Heart right ventricle (tissue), 16 donors: ENCODE results near the gene SNRNP25. TPM values are rescaled to one million over a fixed set of nuclear protein-coding genes. Genes with fewer than 3 reads are reported as not detected.

Source experiments
- ATAC-seq, 8 donors: fragments of 200-7000 bp; cut with Tn5 transposase; one replicate each; pipeline ENCODE4 v1.9.1; 2020; ENCODE audit warnings: mild to moderate bottlenecking in 8 of 8, moderate library complexity in 8 of 8, moderate number of reproducible peaks in 1 of 8
- DNase-seq, 2 donors: peaks; one replicate each; pipeline ENCODE4 v3.0.0-alpha.2; 2020
- H3K27ac ChIP-seq, 10 donors: fragments of 200-600 bp; sonication (generic) in 2 of 10; one replicate each; pipeline versions ENCODE4 v1.5.0 to v1.8.0; 2020 to 2022; ENCODE audit warnings: mild to moderate bottlenecking in 3 of 10
- H3K27me3 ChIP-seq, 7 donors: fragments of 200-600 bp; one replicate each; pipeline ENCODE4 v1.8.0; 2021 to 2022; ENCODE audit warnings: mild to moderate bottlenecking in 2 of 7
- H3K36me3 ChIP-seq, 9 donors: fragments of 200-600 bp; sonication (generic) in 1 of 9; one replicate each; pipeline versions ENCODE4 v1.5.0 to v1.8.0; 2020 to 2022; ENCODE audit warnings: mild to moderate bottlenecking in 2 of 9
- H3K4me1 ChIP-seq, 9 donors: fragments of 200-600 bp; sonication (generic) in 1 of 9; one replicate each; pipeline versions ENCODE4 v1.5.0 to v1.8.0; 2020 to 2022; ENCODE audit warnings: mild to moderate bottlenecking in 4 of 9
- H3K4me3 ChIP-seq, 10 donors: fragments of 200-600 bp; sonication (generic) in 2 of 10; one replicate each; pipeline versions ENCODE4 v1.5.0 to v1.8.0; 2020 to 2022; ENCODE audit warnings: mild to moderate bottlenecking in 7 of 10, moderate library complexity in 2 of 10
- H3K9me3 ChIP-seq, 11 donors: fragments of 200-600 bp in 10 of 11; sonication (generic) in 2 of 11; one replicate each; pipeline versions ENCODE4 v1.5.0 to v1.8.0; 2013 to 2022; ENCODE audit warnings: mild to moderate bottlenecking in 2 of 11, control low read depth in 1 of 11, moderate library complexity in 1 of 11
- CTCF ChIP-seq, 9 donors: fragments of 200-600 bp; sonication (generic) in 2 of 9; IDR thresholded peaks; one replicate each; pipeline versions ENCODE4 v1.5.0 to v1.8.0; 2021 to 2022; ENCODE audit warnings: antibody characterized with exemption in 9 of 9, mild to moderate bottlenecking in 5 of 9, moderate library complexity in 1 of 9
- WGBS, 2 donors: extraction: QIAGEN DNeasy Blood & Tissue Kit; methylation state at CpG; one replicate each; pipeline ENCODE4 v1.1.7; 2013; ENCODE audit warnings: inconsistent platforms in 1 of 2; 5-methylcytosine and 5-hydroxymethylcytosine counted together
- intact Hi-C, 10 donors: fragments of 100-400 bp; cut with DNase I; formaldehyde crosslinking; loops; one replicate each; pipeline versions ENCODE4 v1.11.1 to v1.14.2; 2022
- polyA plus RNA-seq, 2 donors: library from polyadenylated mRNA; stranded (reverse); fragments of 200-250 nt; gene quantifications; one replicate each; pipeline ENCODE4 v1.2.3, GENCODE V29; 2013
- total RNA-seq, 10 donors: library from RNA; stranded (reverse); fragmentation: NEBNext Ultra II Directional in 3 of 10; extraction: Animal tissue kit (Norgen Biotek cat#: 25700) in 3 of 10; gene quantifications; one replicate each; pipeline versions ENCODE4 v1.2.1 to v1.2.4, GENCODE V29; 2021 to 2023
- donor health status: Arrhythmogenic right ventricular cardiomyopathy.
- donor health status: ischemic (EF 13 %, LVEDD 7.1; RV severe dilation, severe dysfunction).
- donor health status: healthy with polysubstance abuse.
- donor health status: DM: no; HTN: yes; CAD: no.
- donor health status: DM: no; HTN: no; CAD: no.
- donor health status: ischemic (EF 25% LVEDD 6.9; RV normal size, moderate dysfunction).
- donor health status: ischemic (EF 25% LVEDD 5.7; RV mildly dilated, moderate dysfunction).
- donor health status: healthy.
- donor health status: DM: yes; HTN: yes; CAD: no.
- donor health status: Ischemic cardiomyopathy.
- donor health status: ischemic (EF 35%, LVEDD 5.7; RV mildly dilated, moderate dysfunction).
- donor health status: nonischemic (EF 11% LVEDD 7.7; RV severe dilation, severe dysfunction).
- donor health status: DM: yes; HTN: yes; CAD: no.
- donor health status: PGD.
- donor health status: ischemic (EF 29% LVEDD 5.4; RV normal size, mild dysfunction).
- donor health status: nonischemic (EF 23%, LVEDD 6.1; RV moderate dilation, normal function).

Gene SNRNP25
- total and polyA plus RNA-seq, 12 donors: 45.6 to 109 (median 64.5) TPM

GRCh38 chr16:60929-61878 lies 7.6 kb downstream of the SNRNP25 start:
- Histone ChIP-seq H3K9me3 (no peaks in the 10 kb centered on the region), H3K36me3 (peaks cover 4 to 89% (median 66%) of the 10 kb centered on the region in 9 donors), H3K4me1 (peaks cover 5 to 13% (median 8%) of the 10 kb centered on the region in 9 donors), H3K4me3 (no peak overlapping the region), H3K27me3 (no peaks in the 10 kb centered on the region), H3K27ac (no peak overlapping the region)
- intact Hi-C loops: no loop called here
- DNase-seq (no peak), ATAC-seq (no peak)
- 85 to 87% methylated on average over 84 to 89 of the region's 89 CpGs for WGBS, 2 donors
- no peak for TF ChIP-seq CTCF (IDR thresholded peaks at IDR 0.05)

- no peak for ATAC-seq
- Histone ChIP-seq H3K4me1 (peaks cover 8 to 20% (median 14%) of the 10 kb centered on the region in 9 donors), H3K36me3 (peaks cover 4 to 83% (median 59%) of the 10 kb centered on the region in 9 donors), H3K9me3 (no peaks in the 10 kb centered on the region), H3K27ac (no peak overlapping the region), H3K4me3 (no peak overlapping the region), H3K27me3 (no peaks in the 10 kb centered on the region)
- DNase-seq: no peak
- 93 to 94% methylated on average over 32 of the region's 32 CpGs for WGBS, 2 donors
- no peak for TF ChIP-seq CTCF (IDR thresholded peaks at IDR 0.05)
- intact Hi-C loops: no loop called here
Measured at GRCh38 chr16:61879-62281, 8.3 kb downstream of the SNRNP25 start.

- Histone ChIP-seq H3K27ac (no peak overlapping the region), H3K9me3 (no peaks in the 10 kb centered on the region), H3K4me1 (peaks cover 8 to 25% (median 19%) of the 10 kb centered on the region in 9 donors), H3K4me3 (no peak overlapping the region), H3K27me3 (no peaks in the 10 kb centered on the region), H3K36me3 (peaks cover 4 to 77% (median 59%) of the 10 kb centered on the region in 9 donors)
- intact Hi-C loops: no loop called here
- WGBS, 2 donors: 94 to 96% methylated on average over 34 of the region's 34 CpGs
- TF ChIP-seq CTCF (IDR thresholded peaks at IDR 0.05): no peak
- DNase-seq (no peak), ATAC-seq (no peak)
Measured at GRCh38 chr16:62283-62967, 8.8 kb downstream of the SNRNP25 start.

GRCh38 chr16:62968-63391 lies 9.4 kb downstream of the SNRNP25 start:
- H3K27ac ChIP-seq: no peak overlapping the region
- peaks cover 4 to 72% (median 55%) of the 10 kb centered on the region in 9 donors for H3K36me3 ChIP-seq
- no peaks in the 10 kb centered on the region for H3K27me3 ChIP-seq
- 96 to 97% methylated on average over 21 of the region's 21 CpGs for WGBS, 2 donors
- H3K4me3 ChIP-seq: no peak overlapping the region
- H3K9me3 ChIP-seq: no peaks in the 10 kb centered on the region
- no peak for TF ChIP-seq CTCF (IDR thresholded peaks at IDR 0.05)
- intact Hi-C loops: no loop called here
- DNase-seq (no peak), ATAC-seq (no peak)
- H3K4me1 ChIP-seq: peaks cover 8 to 31% (median 25%) of the 10 kb centered on the region in 9 donors
